Measurements from ENCODE around the gene CRYL1. TPM values are rescaled to one million over a fixed set of nuclear protein-coding genes. Genes with fewer than 3 reads are reported as not detected.

The CRYL1 gene
- polyA plus RNA-seq, 2 of the 4 experiments (the other 2 are of a cell fraction): 4.1 to 17.4 TPM

DNA sequence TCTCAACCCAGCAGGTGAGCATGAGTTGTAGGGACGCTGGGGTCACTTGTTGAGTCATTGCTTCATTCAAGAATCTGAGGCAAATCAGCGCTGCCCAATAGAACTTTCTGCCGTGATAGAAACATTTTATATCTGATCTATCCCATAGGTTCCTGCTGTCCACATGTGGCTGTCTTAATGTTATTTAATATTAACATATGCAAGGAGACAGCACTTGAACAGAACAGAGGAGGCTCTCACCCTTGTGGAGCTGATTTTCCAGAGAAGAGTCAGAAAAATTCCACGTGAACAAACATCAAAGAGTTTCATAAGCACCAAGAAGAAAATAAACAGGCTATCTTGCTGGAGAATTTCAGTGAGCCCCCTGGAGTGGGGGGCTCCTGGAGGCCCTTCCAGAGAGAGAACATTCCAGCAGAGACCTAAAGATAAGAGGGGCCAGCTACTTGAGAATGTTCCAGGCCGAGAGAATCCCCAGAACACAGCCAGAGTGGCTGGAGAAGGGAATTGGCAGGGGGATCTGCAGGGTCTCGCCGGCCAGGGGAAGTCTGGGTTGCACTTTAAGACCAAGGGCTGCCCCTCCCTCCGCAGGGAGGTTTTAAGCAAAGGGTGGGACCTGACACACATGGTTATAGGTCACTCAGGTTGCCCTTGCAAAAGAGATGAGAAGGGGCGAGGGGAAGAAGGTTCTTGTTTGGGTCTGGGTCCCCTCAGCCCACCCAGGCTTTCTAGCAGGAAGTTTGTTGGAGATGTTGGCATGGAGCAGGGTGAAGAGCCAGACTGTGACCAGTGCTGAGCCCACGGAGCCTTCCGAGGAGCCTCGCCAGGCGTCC lies 135.7 kb downstream of the CRYL1 start:
- Histone ChIP-seq H3K4me3 (no peak overlapping the region), H3K27ac (no peak overlapping the region), H3K4me1 (no peaks in the 10 kb centered on the region), H3K9me3 (no peaks in the 10 kb centered on the region), H3K4me2 (no peak overlapping the region)
- no peak for DNase-seq (ENCODE audit: low read depth in 1 of 2, low spot score in 1 of 2)
- no peak for TF ChIP-seq RNF2 (IDR thresholded peaks at IDR 0.05; ENCODE audit: borderline replicate concordance, low read depth)
- no peak for TF ChIP-seq HDAC2 (IDR thresholded peaks at IDR 0.05)
- no peak for TF ChIP-seq RARB (CRISPR knock-in tag; IDR thresholded peaks at IDR 0.05)
- no peak for TF ChIP-seq CEBPB (IDR thresholded peaks at IDR 0.05)
- no peak for TF ChIP-seq HOXB5 (CRISPR knock-in tag; IDR thresholded peaks at IDR 0.05)
- TF ChIP-seq, protein P1, sequence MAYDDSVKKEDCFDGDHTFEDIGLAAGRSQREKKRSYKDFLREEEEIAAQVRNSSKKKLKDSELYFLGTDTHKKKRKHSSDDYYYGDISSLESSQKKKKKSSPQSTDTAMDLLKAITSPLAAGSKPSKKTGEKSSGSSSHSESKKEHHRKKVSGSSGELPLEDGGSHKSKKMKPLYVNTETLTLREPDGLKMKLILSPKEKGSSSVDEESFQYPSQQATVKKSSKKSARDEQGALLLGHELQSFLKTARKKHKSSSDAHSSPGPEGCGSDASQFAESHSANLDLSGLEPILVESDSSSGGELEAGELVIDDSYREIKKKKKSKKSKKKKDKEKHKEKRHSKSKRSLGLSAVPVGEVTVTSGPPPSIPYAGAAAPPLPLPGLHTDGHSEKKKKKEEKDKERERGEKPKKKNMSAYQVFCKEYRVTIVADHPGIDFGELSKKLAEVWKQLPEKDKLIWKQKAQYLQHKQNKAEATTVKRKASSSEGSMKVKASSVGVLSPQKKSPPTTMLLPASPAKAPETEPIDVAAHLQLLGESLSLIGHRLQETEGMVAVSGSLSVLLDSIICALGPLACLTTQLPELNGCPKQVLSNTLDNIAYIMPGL (CRISPR knock-in tag; IDR thresholded peaks at IDR 0.05; ENCODE audit: borderline replicate concordance): no peak
- TF ChIP-seq, protein P2, sequence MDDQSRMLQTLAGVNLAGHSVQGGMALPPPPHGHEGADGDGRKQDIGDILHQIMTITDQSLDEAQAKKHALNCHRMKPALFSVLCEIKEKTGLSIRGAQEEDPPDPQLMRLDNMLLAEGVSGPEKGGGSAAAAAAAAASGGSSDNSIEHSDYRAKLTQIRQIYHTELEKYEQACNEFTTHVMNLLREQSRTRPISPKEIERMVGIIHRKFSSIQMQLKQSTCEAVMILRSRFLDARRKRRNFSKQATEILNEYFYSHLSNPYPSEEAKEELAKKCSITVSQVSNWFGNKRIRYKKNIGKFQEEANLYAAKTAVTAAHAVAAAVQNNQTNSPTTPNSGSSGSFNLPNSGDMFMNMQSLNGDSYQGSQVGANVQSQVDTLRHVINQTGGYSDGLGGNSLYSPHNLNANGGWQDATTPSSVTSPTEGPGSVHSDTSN (IDR thresholded peaks at IDR 0.05): no peak
- TF ChIP-seq EP300 (IDR thresholded peaks at IDR 0.05): no peak
- no peak for TF ChIP-seq ZFP36 (IDR thresholded peaks at IDR 0.05; ENCODE audit: borderline replicate concordance, partially characterized antibody)
- TF ChIP-seq, protein P3, sequence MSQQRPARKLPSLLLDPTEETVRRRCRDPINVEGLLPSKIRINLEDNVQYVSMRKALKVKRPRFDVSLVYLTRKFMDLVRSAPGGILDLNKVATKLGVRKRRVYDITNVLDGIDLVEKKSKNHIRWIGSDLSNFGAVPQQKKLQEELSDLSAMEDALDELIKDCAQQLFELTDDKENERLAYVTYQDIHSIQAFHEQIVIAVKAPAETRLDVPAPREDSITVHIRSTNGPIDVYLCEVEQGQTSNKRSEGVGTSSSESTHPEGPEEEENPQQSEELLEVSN (IDR thresholded peaks at IDR 0.05; ENCODE audit: borderline replicate concordance, low read depth): no peak
- TF ChIP-seq, protein P4, sequence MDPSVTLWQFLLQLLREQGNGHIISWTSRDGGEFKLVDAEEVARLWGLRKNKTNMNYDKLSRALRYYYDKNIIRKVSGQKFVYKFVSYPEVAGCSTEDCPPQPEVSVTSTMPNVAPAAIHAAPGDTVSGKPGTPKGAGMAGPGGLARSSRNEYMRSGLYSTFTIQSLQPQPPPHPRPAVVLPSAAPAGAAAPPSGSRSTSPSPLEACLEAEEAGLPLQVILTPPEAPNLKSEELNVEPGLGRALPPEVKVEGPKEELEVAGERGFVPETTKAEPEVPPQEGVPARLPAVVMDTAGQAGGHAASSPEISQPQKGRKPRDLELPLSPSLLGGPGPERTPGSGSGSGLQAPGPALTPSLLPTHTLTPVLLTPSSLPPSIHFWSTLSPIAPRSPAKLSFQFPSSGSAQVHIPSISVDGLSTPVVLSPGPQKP (IDR thresholded peaks at IDR 0.05; ENCODE audit: low read depth, low read length): no peak
- TF ChIP-seq, protein P5, sequence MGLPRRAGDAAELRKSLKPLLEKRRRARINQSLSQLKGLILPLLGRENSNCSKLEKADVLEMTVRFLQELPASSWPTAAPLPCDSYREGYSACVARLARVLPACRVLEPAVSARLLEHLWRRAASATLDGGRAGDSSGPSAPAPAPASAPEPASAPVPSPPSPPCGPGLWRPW (IDR thresholded peaks at IDR 0.05): no peak
- TF ChIP-seq MAZ (IDR thresholded peaks at IDR 0.05; ENCODE audit: borderline replicate concordance, low read depth, low read length): no peak
- TF ChIP-seq ESRRA (IDR thresholded peaks at IDR 0.05; ENCODE audit: borderline replicate concordance, low read length): no peak
- no peak for TF ChIP-seq PHF8 (IDR thresholded peaks at IDR 0.05; ENCODE audit: borderline replicate concordance, low read depth)
- no peak for TF ChIP-seq SMC3 (IDR thresholded peaks at IDR 0.05)
- CTCF ChIA-PET: no interaction called here
- no peak for ATAC-seq
- 89% methylated on average over 12 of the region's 13 CpGs for WGBS (ENCODE audit: missing lambda C conversion rate)
- POLR2A ChIA-PET: no interaction called here
- no peak for FAIRE-seq

DNA sequence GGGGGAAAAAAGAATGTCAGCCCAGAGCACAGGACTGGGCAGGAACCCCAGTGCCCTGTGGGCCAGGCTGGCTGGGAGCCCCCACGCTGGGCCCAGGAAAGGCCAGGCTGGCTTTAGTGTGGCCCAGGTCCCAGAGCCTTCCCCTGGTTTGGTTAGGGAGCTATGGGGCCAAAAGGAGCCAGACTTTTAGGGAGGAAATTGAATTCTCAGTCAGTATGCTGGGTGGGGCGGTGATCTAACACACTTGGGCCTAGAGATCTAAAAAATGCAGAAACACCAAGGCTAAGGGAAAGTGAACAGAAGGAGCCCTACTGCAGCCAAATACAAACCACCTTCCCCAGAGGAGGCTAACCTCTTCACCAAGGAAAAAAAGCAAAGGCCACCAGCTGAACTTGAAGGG lies 137.5 kb downstream of the CRYL1 start:
- H3K9me3 ChIP-seq: no peaks in the 10 kb centered on the region
- H3K27ac ChIP-seq: no peak overlapping the region
- 52% methylated on average over 2 of the region's 2 CpGs for WGBS (ENCODE audit: missing lambda C conversion rate)
- no peak overlapping the region for H3K4me3 ChIP-seq
- ATAC-seq: no peak
- ChIA-PET CTCF (no interaction called here), POLR2A (no interaction called here)
- H3K4me2 ChIP-seq: no peak overlapping the region
- DNase-seq (ENCODE audit: low read depth in 1 of 2, low spot score in 1 of 2): no peak
- no peak for FAIRE-seq
- no peaks in the 10 kb centered on the region for H3K4me1 ChIP-seq
- TF ChIP-seq, protein P6, sequence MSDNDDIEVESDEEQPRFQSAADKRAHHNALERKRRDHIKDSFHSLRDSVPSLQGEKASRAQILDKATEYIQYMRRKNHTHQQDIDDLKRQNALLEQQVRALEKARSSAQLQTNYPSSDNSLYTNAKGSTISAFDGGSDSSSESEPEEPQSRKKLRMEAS (IDR thresholded peaks at IDR 0.05): no peak
